ENCODE results near the gene TMEM45A. TPM values are rescaled to one million over a fixed set of nuclear protein-coding genes. Genes with fewer than 3 reads are reported as not detected.

The TMEM45A gene
- total RNA-seq, 1 experiment from 2014 or later, result 41.0 TPM

DNA sequence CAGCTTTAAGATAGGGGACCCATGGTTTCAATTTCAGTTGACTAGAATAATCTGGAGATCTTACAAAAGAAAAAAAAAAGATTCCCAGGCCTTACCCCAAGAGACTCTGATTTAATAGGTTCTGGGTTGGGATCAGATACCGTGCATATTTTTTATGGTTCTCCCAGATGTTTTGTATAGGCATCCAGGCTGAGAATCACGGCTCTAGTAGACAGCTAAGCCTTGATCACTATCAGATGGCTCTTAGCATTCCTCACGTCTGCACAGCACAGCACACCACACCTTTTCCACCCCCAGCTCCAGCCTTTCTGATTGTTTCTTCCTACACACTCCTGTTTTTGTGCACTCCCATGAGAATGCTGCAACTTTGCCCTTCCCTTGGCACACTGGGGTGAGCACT is 40.8 kb downstream of the TMEM45A start:
- DNase-seq (ENCODE audit: low read depth), result no peak

- DNase-seq (ENCODE audit: low read depth), result no peak
Measured at GRCh38 chr3:100535610-100535943, 43.2 kb downstream of the TMEM45A start.

DNA sequence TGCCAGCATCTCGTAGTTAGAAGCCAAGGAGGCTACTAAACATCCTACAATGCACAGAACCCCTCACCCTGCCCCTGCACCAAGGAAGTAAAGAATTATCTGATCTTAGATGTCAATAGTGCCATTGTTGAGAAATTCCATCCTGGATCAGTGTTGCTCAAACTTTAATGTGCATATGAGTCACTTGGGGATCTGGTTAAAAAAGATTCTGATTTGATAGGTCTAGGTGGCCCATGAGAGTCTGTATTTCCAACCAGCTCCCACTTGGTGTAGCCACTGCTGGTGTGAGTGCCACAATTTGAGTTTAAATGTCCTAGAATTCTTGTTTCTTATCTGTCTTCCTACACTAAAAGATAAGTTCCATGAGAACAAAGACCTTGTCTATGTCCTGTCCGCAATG is 43.7 kb downstream of the TMEM45A start:
- peak; percentile 70 for DNase-seq (ENCODE audit: low read depth)

DNA sequence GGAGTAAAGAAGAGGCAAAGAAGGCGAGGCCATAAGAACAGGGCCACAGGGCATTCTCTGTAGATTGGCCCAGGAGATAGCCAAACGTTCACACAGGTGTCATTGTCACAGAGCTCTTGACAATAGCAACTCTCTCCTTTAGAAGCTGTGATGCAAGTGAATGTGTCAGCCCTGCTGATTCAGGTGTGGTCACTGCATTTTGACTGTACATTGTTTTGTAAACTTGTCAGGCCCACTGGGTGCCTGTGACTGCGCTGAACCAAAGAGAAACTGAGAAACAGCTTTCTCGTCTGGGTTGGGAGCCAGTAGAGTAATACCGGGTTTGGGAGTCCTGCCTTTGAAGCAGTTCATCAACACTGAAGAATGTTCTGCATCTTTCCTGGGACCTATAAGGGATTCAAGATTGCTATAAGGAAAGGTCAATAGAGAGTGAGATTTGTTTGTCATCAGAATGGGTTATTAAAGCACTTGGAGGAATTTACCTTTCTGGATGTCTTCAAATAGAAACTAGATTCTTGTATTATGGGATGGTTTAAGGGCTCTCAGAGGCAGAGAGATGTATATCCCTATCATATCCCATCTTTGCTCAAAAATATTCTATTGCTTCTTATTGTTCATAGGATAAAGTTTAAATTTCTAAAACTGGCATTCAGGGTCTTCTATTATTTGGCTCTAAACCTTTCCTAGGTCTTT is 45.4 kb downstream of the TMEM45A start:
- DNase-seq (ENCODE audit: low read depth), result no peak

GRCh38 chr3:100538339-100538706 is 45.9 kb downstream of the TMEM45A start:
- no peak for DNase-seq (ENCODE audit: low read depth)

DNA sequence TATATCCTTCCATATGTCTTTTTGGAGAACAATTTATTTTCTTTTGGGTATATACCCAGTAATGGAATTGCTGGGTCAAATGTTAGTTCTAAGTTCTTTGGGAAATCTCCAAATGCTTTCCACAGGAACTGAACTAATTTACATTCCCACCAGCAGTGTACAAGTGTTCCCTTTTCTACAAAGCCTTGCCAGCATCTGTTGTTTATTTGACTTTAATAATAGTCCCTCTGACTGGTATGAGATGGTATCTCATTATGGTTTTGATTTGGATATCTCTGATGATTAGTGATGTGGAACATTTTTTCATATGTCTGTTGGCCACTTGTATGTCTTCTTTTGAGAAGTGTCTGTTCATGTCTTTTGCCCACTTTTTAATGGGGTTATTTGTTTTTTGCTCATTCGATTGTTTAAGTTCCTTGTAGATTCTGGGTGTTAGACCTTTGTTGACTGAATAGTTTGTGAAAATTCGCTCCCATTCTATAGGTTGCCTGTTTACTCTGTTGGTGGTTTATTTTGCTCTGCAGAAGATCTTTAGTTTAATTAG is 48.4 kb downstream of the TMEM45A start:
- peak; percentile 71 for DNase-seq (ENCODE audit: low read depth)

GRCh38 chr3:100541428-100541827 is 49.0 kb downstream of the TMEM45A start:
- peak; percentile 59 for DNase-seq (ENCODE audit: low read depth)

DNA sequence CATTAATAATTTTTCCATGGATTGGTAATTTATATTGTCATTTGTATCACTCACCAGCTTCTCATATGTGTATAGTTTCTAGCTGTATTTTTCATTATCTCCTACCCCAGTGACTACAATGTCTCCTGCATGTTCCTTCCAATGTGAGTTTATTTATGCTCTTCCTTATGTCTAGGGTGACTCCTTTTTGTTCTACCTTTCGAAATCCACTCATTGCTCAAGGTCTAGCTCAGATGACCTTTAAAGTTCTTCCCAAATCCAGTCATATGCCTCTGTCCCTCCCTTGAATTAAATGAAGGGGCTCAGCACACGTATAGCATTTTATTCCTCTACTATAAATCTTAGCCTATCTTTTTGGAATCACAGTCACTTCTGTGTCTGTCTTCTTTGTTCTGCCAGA is 53.0 kb downstream of the TMEM45A start:
- no peak for DNase-seq (ENCODE audit: low read depth)

DNA sequence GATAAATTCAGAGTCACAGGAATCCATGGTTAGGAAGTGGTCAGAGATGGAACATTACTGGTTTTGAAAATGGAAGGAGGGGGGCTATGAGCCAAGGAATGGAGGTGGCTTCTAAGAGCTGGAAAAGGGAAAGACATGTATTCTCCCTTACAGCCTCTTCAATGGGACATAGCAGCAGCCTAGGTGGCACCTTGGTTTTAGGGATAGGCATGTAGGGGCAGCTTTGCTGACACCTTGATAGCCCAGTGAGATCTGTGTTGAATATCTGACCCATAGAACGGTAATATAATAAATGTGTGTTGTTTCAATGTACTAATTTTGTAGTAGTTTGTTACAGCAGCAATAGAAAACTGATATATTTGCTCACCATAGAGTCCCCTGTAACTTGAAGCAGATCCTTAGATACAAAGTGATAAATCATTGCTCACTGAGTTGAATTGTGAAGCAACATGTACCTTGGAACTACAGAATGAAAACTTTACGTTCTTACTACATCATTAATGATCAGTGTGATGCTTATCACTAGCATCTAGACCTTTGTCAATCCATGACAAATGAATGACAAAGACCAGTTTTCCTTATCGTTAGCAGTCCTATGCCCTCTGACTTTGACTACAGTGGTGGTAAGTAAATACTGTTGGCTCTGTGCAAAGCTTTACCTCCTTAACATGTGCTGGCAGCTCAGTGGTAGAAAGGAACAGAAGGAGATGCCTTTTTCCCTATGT is 53.8 kb downstream of the TMEM45A start:
- no peak for DNase-seq (ENCODE audit: low read depth)

GRCh38 chr3:100548053-100548452 is 55.6 kb downstream of the TMEM45A start:
- DNase-seq (ENCODE audit: low read depth), result no peak

DNA sequence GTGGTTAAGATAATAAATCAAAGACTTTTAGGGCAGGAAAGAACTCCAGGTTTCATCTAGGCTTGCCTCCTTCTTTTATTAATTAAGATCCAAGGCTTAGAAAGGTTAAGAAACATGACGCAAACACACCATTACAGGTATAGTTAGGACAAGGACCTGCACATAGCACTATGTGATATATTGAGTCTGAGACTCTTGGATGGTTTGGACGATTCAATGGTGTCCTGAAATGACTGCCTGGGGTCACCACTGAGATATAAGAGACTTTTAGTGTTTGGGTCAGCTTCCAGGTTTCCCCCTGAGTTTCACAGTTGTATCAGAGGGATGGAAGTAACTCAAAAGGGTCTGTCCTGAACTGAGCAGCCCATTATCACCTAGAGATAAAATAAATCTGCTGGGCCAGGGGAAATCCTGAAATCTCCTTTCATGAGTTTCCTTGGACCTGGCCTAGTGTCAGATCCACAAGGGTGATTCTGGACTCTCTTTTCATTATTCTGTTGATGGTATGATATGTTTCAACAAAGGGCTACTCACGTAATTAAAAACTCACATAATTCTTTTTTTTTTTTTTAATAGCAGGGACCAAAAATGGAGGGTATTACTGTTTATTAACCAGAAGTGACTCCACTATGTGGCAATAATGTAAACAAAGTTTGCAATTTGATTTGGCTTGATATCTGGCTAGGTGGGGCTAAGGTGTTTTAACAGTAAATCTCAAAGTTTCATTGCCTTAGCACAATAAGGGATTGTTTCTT is 61.4 kb downstream of the TMEM45A start:
- no peak for DNase-seq (ENCODE audit: low read depth)

DNA sequence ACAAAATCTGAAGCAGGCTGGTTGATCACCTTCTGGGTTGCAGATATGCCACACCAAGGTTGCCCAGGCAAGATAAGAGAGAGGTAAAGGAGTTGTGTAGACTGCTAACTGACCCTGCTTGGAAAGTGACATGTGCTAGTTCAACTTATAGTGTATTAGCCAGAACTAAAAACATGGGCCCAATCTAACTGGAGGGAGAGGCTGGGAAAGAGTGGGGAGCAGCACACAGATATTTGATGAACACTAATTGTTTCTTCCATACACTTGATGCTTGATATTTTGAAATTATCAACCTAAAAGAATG is 61.9 kb downstream of the TMEM45A start:
- no peak for DNase-seq (ENCODE audit: low read depth)

DNA sequence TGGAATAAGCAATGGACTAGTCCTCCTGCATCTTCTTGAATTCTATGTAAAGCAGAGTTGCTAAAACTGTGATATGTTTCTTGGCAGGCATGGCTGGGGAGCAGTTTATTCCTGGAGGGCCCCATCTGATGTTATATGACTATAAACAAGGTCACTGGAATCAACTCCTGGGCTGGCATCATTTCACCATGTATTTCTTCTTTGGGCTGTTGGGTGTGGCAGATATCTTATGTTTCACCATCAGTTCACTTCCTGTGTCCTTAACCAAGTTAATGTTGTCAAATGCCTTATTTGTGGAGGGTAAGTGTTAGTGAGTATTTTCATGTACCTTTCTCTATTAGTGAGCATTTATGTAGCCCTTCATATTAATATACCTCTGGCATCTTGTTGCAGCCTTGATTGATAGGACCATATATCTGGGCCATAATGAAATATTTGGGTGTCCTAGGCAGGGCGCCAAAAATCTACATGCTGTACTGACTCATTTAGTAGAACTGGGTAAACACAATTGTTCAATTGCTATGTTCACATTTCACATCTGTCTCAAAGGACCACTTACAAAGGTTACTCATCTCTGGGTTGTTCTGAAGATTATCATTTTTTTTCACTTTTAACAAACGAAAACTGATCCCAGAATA is 64.4 kb downstream of the TMEM45A start:
- DNase-seq (ENCODE audit: low read depth), result peak; percentile 49

DNA sequence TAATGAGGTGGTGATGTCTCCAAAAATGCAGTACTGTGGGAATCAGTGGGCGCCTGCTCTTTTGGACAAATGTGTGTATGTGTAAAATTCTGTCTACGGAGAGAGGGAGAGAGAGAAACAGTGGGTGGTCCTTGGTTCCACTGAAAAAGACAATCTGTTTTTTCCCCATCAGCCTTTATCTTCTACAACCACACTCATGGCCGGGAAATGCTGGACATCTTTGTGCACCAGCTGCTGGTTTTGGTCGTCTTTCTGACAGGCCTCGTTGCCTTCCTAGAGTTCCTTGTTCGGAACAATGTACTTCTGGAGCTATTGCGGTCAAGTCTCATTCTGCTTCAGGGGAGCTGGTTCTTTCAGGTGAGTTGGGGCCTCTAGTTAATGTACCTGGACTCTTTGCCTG is 65.8 kb downstream of the TMEM45A start:
- no peak for DNase-seq (ENCODE audit: low read depth)

- DNase-seq (ENCODE audit: low read depth), result no peak
Measured at GRCh38 chr3:100560426-100560825, 68.0 kb downstream of the TMEM45A start.

DNA sequence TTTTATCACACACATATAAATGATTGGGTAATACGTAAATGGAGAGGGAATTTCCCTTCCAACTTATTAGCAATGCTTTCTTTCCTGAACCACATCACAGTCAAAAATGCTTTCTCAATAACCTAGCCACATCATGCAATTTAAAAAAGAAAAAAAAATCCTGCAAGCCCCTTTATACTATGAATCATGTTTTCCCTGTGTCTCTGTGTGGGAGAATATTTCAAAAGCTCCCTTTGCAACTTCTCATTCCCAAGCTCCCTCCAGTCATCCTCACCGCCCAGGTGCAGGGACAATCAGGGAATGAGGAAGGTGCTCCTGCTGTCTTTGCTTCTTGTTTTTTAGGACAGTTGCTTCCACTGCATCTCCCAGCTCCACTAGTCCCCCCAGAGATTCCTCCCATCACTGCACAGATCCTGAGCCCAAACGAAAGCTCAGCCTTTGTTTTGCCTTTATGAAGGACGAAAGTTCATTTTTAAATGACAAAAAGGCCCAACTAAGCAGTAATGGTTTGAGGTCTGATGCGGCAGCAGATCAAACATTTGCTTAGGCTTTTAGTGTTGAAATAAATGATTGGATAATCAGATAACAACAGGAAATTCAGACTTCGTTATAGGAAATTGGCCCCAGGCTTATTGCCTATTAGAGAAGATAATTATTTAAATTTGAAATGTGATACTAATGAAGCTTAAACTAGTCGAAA is 69.2 kb downstream of the TMEM45A start:
- peak; percentile 56 for DNase-seq (ENCODE audit: low read depth)

DNA sequence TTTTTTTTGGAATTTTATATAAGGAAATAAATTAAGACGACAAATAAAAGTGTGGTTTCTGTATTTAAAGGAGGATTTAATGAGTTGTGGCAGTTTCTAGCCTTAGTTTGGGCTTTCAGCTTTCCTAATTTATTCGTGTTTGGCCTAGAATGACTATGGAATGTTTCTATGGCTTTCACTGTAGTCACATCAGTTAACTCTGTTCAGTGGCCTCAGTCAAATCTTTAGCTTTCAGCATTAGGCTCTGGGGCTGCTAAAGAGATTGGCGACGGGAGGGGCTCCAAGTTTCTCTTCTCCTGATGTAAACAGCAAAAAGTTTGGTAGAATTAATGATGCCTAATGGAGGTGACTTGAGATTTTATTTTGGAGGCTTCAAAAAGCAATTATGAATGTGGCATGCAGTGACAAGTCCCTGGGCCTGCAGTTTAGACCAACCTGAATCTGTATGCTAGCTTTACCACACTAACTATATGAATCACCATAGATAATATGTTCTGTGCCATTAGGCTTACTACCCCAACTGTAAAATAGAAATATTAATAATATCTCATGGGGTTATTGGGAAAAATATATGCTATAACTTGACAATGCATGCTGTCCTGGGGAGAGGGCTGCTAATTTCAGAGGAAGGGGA is 69.9 kb downstream of the TMEM45A start:
- peak; percentile 20 for DNase-seq (ENCODE audit: low read depth)

DNA sequence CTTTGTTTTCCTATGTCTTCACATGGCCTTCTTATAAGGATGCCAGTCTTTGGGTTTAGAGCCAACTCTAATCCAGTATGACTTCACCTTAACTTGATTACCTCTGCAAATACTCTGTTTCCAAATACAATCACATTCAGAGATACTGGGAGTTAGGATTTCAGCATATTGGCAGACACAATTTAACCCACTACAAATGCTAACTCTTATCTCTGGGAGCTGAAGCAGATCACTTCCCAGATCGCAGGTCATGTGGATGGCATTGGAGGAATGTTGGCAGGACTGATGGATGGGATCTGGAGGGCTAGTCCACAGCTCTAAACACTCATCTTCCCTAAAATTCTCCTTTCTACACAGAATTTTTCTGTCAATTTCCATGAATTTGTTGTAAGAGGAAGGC is 70.8 kb downstream of the TMEM45A start:
- no peak for DNase-seq (ENCODE audit: low read depth)

- DNase-seq (ENCODE audit: low read depth), result no peak
Measured at GRCh38 chr3:100563652-100564211, 71.3 kb downstream of the TMEM45A start.

DNA sequence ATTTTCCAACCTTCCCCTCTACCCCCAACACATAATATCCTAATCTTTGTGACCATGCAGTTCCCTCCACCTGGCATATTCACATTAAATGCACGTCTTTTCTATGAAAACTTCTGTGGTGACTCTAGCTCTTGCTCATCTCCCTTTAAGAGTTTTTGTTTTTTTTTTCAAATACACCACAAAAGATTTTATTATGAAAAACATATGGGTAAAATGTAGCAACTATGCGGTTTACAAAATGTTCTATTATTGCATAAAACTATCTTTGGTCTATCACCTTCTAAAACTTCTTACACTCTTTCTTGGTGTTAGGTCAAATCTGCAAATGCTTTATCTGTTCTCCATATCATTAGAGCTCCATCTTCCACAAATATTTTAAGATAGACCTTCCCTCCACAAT is 78.4 kb downstream of the TMEM45A start:
- DNase-seq (ENCODE audit: low read depth), result no peak

- DNase-seq (ENCODE audit: low read depth), result no peak
Measured at GRCh38 chr3:100574536-100574935, 82.1 kb downstream of the TMEM45A start.
